ENCODE measurements around the gene KAT14. TPM values are rescaled to one million over a fixed set of nuclear protein-coding genes. Genes with fewer than 3 reads are reported as not detected.
"Not testable (repeated sequence)": the region's sequence is repeated elsewhere in the genome, so short reads cannot be mapped to it uniquely, and the experiment has no call there.

Gene KAT14
- total RNA-seq, 1 experiment from 2014 or later = 16.4 TPM

DNA sequence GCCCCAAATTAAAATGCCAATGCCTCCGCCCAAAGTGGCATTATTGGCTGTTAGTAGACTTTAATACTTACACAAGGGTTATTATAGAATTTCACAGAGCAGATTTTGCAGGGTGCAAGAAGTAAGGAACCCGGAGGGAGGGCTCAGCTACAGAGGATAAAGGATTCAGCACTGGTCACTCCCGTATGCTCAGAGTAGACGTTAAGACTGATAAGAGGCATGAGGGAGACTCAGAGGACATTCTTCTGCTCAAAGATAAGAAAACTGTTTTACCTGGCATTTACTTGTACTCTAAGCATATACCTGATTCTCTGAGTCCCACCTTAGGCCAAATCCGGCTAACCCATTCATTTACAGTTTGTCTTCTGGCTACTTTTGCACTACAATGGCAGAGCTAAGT is 43.5 kb upstream of the KAT14 start:
- CTCF ChIA-PET = interaction anchor here (0.6 kb wide), 1 partner anchor 20 kb away, joined by 5 read pairs; no protein-coding TSS in a partner anchor
- DNase-seq (ENCODE audit: unreplicated experiment) = no peak
- BruUV-seq (replicated peaks) = no TSS peak
- TF ChIP-seq, protein P1, sequence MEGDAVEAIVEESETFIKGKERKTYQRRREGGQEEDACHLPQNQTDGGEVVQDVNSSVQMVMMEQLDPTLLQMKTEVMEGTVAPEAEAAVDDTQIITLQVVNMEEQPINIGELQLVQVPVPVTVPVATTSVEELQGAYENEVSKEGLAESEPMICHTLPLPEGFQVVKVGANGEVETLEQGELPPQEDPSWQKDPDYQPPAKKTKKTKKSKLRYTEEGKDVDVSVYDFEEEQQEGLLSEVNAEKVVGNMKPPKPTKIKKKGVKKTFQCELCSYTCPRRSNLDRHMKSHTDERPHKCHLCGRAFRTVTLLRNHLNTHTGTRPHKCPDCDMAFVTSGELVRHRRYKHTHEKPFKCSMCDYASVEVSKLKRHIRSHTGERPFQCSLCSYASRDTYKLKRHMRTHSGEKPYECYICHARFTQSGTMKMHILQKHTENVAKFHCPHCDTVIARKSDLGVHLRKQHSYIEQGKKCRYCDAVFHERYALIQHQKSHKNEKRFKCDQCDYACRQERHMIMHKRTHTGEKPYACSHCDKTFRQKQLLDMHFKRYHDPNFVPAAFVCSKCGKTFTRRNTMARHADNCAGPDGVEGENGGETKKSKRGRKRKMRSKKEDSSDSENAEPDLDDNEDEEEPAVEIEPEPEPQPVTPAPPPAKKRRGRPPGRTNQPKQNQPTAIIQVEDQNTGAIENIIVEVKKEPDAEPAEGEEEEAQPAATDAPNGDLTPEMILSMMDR (IDR thresholded peaks at IDR 0.05; ENCODE audit: unreplicated experiment) = no peak
- no peak overlapping the region for H3K4me3 Mint-ChIP-seq (ENCODE audit: unreplicated experiment)
- H3K27ac Mint-ChIP-seq (ENCODE audit: low read depth, unreplicated experiment) = no peak overlapping the region
- no peaks in the 10 kb centered on the region for H3K27me3 Mint-ChIP-seq (ENCODE audit: insufficient read depth, unreplicated experiment)
- POLR2A ChIA-PET = interaction anchor here (0.7 kb wide), 1 partner anchor 277 kb away, joined by 3 read pairs; no protein-coding TSS in a partner anchor
- intact Hi-C loops (cut with micrococcal nuclease) = no loop called here
- no peaks in the 10 kb centered on the region for H3K36me3 Mint-ChIP-seq (ENCODE audit: insufficient read depth, unreplicated experiment)
- H3K9me3 Mint-ChIP-seq (ENCODE audit: unreplicated experiment) = no peaks in the 10 kb centered on the region
- H3K4me1 Mint-ChIP-seq (ENCODE audit: insufficient read depth, unreplicated experiment) = peaks cover 5% of the 10 kb centered on the region

DNA sequence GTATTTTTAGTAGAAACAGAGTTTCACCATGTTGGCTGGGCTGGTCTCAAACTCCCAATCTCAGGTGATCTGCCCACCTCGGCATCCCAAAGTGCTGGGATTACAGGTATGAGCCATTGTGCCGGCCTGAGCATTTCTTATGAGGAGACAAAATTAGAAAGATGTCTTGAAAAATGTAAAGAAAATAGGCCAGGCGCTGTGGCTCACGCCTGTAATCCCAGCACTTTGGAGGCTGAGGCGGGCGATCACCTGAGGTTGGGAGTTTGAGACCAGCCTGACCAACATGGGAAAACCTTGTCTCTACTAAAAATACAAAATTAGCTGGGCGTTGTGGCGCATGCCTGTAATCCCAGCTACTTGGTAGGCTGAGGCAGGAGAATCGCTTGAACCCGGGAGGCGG is 37.1 kb upstream of the KAT14 start:
- H3K4me3 Mint-ChIP-seq (ENCODE audit: unreplicated experiment); H3K4me1 Mint-ChIP-seq (ENCODE audit: insufficient read depth, unreplicated experiment); intact Hi-C loops (cut with micrococcal nuclease); H3K36me3 Mint-ChIP-seq (ENCODE audit: insufficient read depth, unreplicated experiment); CTCF ChIA-PET; DNase-seq (ENCODE audit: unreplicated experiment); H3K27ac Mint-ChIP-seq (ENCODE audit: low read depth, unreplicated experiment); BruUV-seq (replicated peaks); POLR2A ChIA-PET; H3K9me3 Mint-ChIP-seq (ENCODE audit: unreplicated experiment); H3K27me3 Mint-ChIP-seq (ENCODE audit: insufficient read depth, unreplicated experiment): not testable (repeated sequence)

DNA sequence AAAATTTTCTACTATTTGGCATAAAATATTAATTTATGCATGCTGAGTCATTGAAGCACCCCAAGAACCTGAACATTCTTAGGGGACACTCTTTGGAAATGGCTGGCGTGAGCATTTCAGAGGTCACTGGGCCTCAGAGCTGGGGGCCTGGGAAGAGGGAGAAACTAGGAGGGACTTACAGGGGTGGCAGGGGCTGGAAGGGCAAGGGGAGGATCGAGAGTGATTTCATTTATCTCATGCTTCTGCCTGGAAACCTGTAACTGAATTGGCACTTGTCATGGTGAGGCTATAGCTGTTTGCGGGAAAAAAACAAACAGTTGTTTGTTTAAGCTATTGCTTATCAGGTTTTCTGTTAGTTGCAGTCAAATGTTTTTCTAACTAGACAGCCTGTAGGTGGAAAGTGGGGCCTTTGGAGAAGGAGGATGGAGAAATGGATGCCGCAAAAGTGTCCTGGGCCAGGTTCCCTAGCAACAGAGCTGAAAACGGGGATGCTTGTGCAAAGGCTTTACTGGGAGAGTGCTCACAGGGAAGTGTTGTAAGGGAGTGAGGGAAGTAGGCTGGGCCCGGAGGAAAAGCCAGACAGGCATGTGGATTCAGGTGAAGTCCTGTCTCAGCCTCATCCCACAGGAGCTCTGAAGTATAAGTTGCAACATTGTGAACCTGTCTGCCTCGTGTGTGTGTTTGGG is 36.4 kb upstream of the KAT14 start:
- ChIA-PET POLR2A (interaction anchor here (0.9 to 1.2 kb wide), 2 partner anchors 8 to 33 kb away, joined by 3 to 4 read pairs; no protein-coding TSS in a partner anchor), CTCF (no interaction called here)
- H3K4me1 Mint-ChIP-seq (ENCODE audit: insufficient read depth, unreplicated experiment) = no peaks in the 10 kb centered on the region
- H3K9me3 Mint-ChIP-seq (ENCODE audit: unreplicated experiment) = no peaks in the 10 kb centered on the region
- H3K4me3 Mint-ChIP-seq (ENCODE audit: unreplicated experiment) = no peak overlapping the region
- DNase-seq (ENCODE audit: unreplicated experiment) = no peak
- intact Hi-C loops (cut with micrococcal nuclease) = no loop called here
- no peak overlapping the region for H3K27ac Mint-ChIP-seq (ENCODE audit: low read depth, unreplicated experiment)
- TF ChIP-seq, protein P1 (IDR thresholded peaks at IDR 0.05; ENCODE audit: unreplicated experiment) = no peak
- BruUV-seq (replicated peaks) = no TSS peak
- no peaks in the 10 kb centered on the region for H3K36me3 Mint-ChIP-seq (ENCODE audit: insufficient read depth, unreplicated experiment)
- no peaks in the 10 kb centered on the region for H3K27me3 Mint-ChIP-seq (ENCODE audit: insufficient read depth, unreplicated experiment)

DNA sequence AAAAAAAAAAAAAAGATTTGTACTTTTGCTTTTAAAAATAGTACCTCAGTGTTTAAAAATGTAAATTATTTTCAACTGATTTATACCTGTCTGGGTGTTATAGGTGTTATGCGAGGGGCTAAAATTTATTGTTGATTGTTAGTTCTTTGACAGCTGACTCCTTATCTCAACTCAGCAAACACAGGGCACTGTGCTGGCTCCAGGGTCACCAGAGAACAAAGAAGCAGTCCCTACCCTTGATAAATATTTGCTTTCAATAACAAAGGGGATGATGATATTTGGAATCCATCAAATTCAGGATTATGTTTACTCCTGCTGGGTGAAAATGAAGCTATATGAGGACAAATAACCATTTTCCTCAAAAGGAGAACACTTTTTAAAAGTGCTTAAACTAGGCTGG is 34.2 kb upstream of the KAT14 start:
- ChIA-PET POLR2A (interaction anchor here (0.9 kb wide), 1 partner anchor 45 kb away, joined by 3 read pairs; the partner anchor contains the start of gene OVOL2), CTCF (interaction anchor here (0.6 kb wide), 2 partner anchors 55 to 1221 kb away, joined by 3 to 4 read pairs; no protein-coding TSS in a partner anchor)
- no peak for DNase-seq (ENCODE audit: unreplicated experiment)
- intact Hi-C loops (cut with micrococcal nuclease) = no loop called here
- H3K4me1 Mint-ChIP-seq (ENCODE audit: insufficient read depth, unreplicated experiment) = no peaks in the 10 kb centered on the region
- no TSS peak for BruUV-seq (replicated peaks)
- H3K9me3 Mint-ChIP-seq (ENCODE audit: unreplicated experiment) = no peaks in the 10 kb centered on the region
- H3K4me3 Mint-ChIP-seq (ENCODE audit: unreplicated experiment) = no peak overlapping the region
- H3K27ac Mint-ChIP-seq (ENCODE audit: low read depth, unreplicated experiment) = no peak overlapping the region
- H3K36me3 Mint-ChIP-seq (ENCODE audit: insufficient read depth, unreplicated experiment) = peaks cover 6% of the 10 kb centered on the region
- H3K27me3 Mint-ChIP-seq (ENCODE audit: insufficient read depth, unreplicated experiment) = no peaks in the 10 kb centered on the region
- TF ChIP-seq, protein P1 (IDR thresholded peaks at IDR 0.05; ENCODE audit: unreplicated experiment) = no peak
